HEK293 (cell line): ENCODE results near the gene KLHL36.
A peak's percentile ranks its signal among the peaks of the same experiment; 100 is the strongest.

ENCODE experiments used
- CTCF ChIA-PET: fragments of 350-600 bp; formaldehyde crosslinking; extraction: SDS; loops from one replicate; lab custom pipeline; 2021; ENCODE audit warnings: antibody characterized with exemption; lab: Yijun Ruan, JAX
- POLR2A ChIA-PET: fragments of 300-600 bp; formaldehyde crosslinking; extraction: SDS; loops from one replicate; lab custom pipeline; 2020; ENCODE audit warnings: antibody characterized with exemption, inconsistent platforms; lab: Yijun Ruan, JAX
- H3K27ac ChIP-seq: fragments of 200-500 bp; sonication (Bioruptor generic); 2 replicates; pipeline ENCODE4 v1.5.1; 2014; ENCODE audit warnings: low read depth, low read length, control low read depth, inconsistent platforms; ENCODE audit errors: extremely low read depth
- H3K36me3 ChIP-seq, 2 experiments: fragments of 200-500 bp in 1 of 2; sonication (Bioruptor generic) in 1 of 2; 1 replicate in 1 of 2; 2 replicates in 1 of 2; pipeline ENCODE4 v1.5.1; 2014 to 2017; ENCODE audit warnings: inconsistent platforms in 2 of 2, low read length in 2 of 2; ENCODE audit not compliant: control insufficient read depth in 2 of 2, insufficient read depth in 1 of 2
- H3K4me1 ChIP-seq: fragments of 200-500 bp; sonication (Bioruptor generic); 2 replicates; pipeline ENCODE4 v1.5.1; 2014; ENCODE audit warnings: mild to moderate bottlenecking, low read length, inconsistent platforms; ENCODE audit not compliant: control insufficient read depth, insufficient read depth
- H3K4me3 ChIP-seq: 2 replicates; pipeline ENCODE4 v1.5.1; 2011; ENCODE audit warnings: low read depth, mild to moderate bottlenecking, control low read depth, low read length, moderate library complexity
- H3K9me3 ChIP-seq: fragments of 200-500 bp; sonication (Bioruptor generic); 2 replicates; pipeline ENCODE4 v1.5.1; 2014; ENCODE audit warnings: low read depth, low read length, inconsistent platforms; ENCODE audit not compliant: control insufficient read depth, insufficient read depth
- EGR2 ChIP-seq: fragments of 450-650 bp; formaldehyde crosslinking; IDR thresholded peaks from 2 replicates; pipeline ENCODE4 v1.5.1; 2016; ENCODE audit warnings: low read depth, missing biosample characterization, missing genetic modification characterization
- ELK4 ChIP-seq: IDR thresholded peaks from 2 replicates; pipeline ENCODE4 v1.6.1; 2011; ENCODE audit warnings: mild to moderate bottlenecking, low read depth, low read length, borderline replicate concordance
- GLI2 ChIP-seq: fragments of 450-650 bp; formaldehyde crosslinking; IDR thresholded peaks from 2 replicates; pipeline ENCODE4; 2017; ENCODE audit warnings: missing biosample characterization, missing genetic modification characterization, low read depth, borderline replicate concordance
- OSR2 ChIP-seq: fragments of 450-650 bp; formaldehyde crosslinking; IDR thresholded peaks from 2 replicates; pipeline ENCODE4 v1.5.1; 2016; ENCODE audit warnings: missing biosample characterization, missing genetic modification characterization
- PRDM1 ChIP-seq: fragments of 450-650 bp; formaldehyde crosslinking; IDR thresholded peaks from 2 replicates; pipeline ENCODE4; 2016; ENCODE audit warnings: missing biosample characterization, missing genetic modification characterization
- RBAK ChIP-seq: fragments of 450-650 bp; formaldehyde crosslinking; IDR thresholded peaks from 2 replicates; pipeline ENCODE4 v1.5.1; 2016; ENCODE audit warnings: missing biosample characterization, missing genetic modification characterization
- TSHZ1 ChIP-seq: fragments of 450-650 bp; formaldehyde crosslinking; IDR thresholded peaks from 2 replicates; pipeline ENCODE4 v1.5.1; 2016; ENCODE audit warnings: missing biosample characterization, missing genetic modification characterization, borderline replicate concordance
- ZBTB17 ChIP-seq: fragments of 450-650 bp; formaldehyde crosslinking; IDR thresholded peaks from 2 replicates; pipeline ENCODE4 v1.5.1; 2016; ENCODE audit warnings: missing biosample characterization, missing genetic modification characterization
- ZFHX2 ChIP-seq: fragments of 450-650 bp; formaldehyde crosslinking; conservative IDR thresholded peaks from 2 replicates; pipeline ENCODE4 v1.5.1; 2016; ENCODE audit warnings: missing biosample characterization, missing genetic modification characterization
- ZFP3 ChIP-seq: fragments of 450-650 bp; formaldehyde crosslinking; IDR thresholded peaks from 2 replicates; pipeline ENCODE4 v1.5.1; 2016; ENCODE audit warnings: low read depth, missing biosample characterization, missing genetic modification characterization
- ZNF146 ChIP-seq: fragments of 450-650 bp; formaldehyde crosslinking; IDR thresholded peaks from 2 replicates; pipeline ENCODE4 v1.5.1; 2016; ENCODE audit warnings: missing biosample characterization, missing genetic modification characterization
- ZNF174 ChIP-seq: fragments of 450-650 bp; formaldehyde crosslinking; IDR thresholded peaks from 2 replicates; pipeline ENCODE4 v1.5.0; 2017; ENCODE audit warnings: missing biosample characterization, mild to moderate bottlenecking, missing genetic modification characterization
- ZNF202 ChIP-seq: fragments of 450-650 bp; formaldehyde crosslinking; IDR thresholded peaks from 2 replicates; pipeline ENCODE4 v1.5.1; 2016; ENCODE audit warnings: missing biosample characterization, missing genetic modification characterization, borderline replicate concordance
- ZNF214 ChIP-seq: fragments of 450-650 bp; formaldehyde crosslinking; IDR thresholded peaks from 2 replicates; pipeline ENCODE4 v1.5.1; 2017; ENCODE audit warnings: missing biosample characterization, mild to moderate bottlenecking, missing genetic modification characterization, borderline replicate concordance
- ZNF23 ChIP-seq: fragments of 450-650 bp; formaldehyde crosslinking; IDR thresholded peaks from 2 replicates; pipeline ENCODE4 v1.5.1; 2016; ENCODE audit warnings: missing biosample characterization, missing genetic modification characterization, borderline replicate concordance
- ZNF248 ChIP-seq: fragments of 450-650 bp; formaldehyde crosslinking; IDR thresholded peaks from 2 replicates; pipeline ENCODE4 v1.5.1; 2017; ENCODE audit warnings: missing biosample characterization, missing genetic modification characterization
- ZNF274 ChIP-seq, 2 experiments: fragments of 200-500 bp in 1 of 2; fragments of 450-650 bp in 1 of 2; sonication (Bioruptor generic) in 1 of 2; formaldehyde crosslinking in 1 of 2; IDR thresholded peaks; 2 replicates each; pipeline versions ENCODE4 v1.5.1 to v1.6.1; 2014 to 2016; ENCODE audit warnings: borderline replicate concordance in 1 of 2, inconsistent platforms in 1 of 2, low read length in 1 of 2, missing biosample characterization in 1 of 2, missing genetic modification characterization in 1 of 2
- ZNF292 ChIP-seq: fragments of 450-650 bp; formaldehyde crosslinking; IDR thresholded peaks from 2 replicates; pipeline ENCODE4 v1.5.1; 2016; ENCODE audit warnings: low read depth, missing biosample characterization, missing genetic modification characterization, borderline replicate concordance
- ZNF423 ChIP-seq: fragments of 450-650 bp; formaldehyde crosslinking; IDR thresholded peaks from 2 replicates; pipeline ENCODE4 v1.5.1; 2016; ENCODE audit warnings: missing biosample characterization, missing genetic modification characterization
- ZNF555 ChIP-seq: fragments of 450-650 bp; formaldehyde crosslinking; conservative IDR thresholded peaks from 2 replicates; pipeline ENCODE4 v1.5.1; 2017; ENCODE audit warnings: missing biosample characterization, mild to moderate bottlenecking, missing genetic modification characterization, inconsistent platforms
- ZNF560 ChIP-seq: fragments of 450-650 bp; formaldehyde crosslinking; IDR thresholded peaks from 2 replicates; pipeline ENCODE4 v1.5.1; 2017; ENCODE audit warnings: missing biosample characterization, missing genetic modification characterization, borderline replicate concordance
- ZNF623 ChIP-seq: fragments of 450-650 bp; formaldehyde crosslinking; IDR thresholded peaks from 2 replicates; pipeline ENCODE4 v1.5.1; 2016; ENCODE audit warnings: missing biosample characterization, missing genetic modification characterization
- ZNF658 ChIP-seq: fragments of 450-650 bp; formaldehyde crosslinking; IDR thresholded peaks from 2 replicates; pipeline ENCODE4; 2016; ENCODE audit warnings: missing biosample characterization, missing genetic modification characterization
- ZNF660 ChIP-seq: fragments of 450-650 bp; IDR thresholded peaks from 2 replicates; pipeline ENCODE4 v1.5.1; 2018; ENCODE audit warnings: missing biosample characterization, mild to moderate bottlenecking, missing genetic modification characterization
- ZNF692 ChIP-seq: fragments of 450-650 bp; formaldehyde crosslinking; IDR thresholded peaks from 2 replicates; pipeline ENCODE4 v1.5.1; 2016; ENCODE audit warnings: missing biosample characterization, missing genetic modification characterization
- ZNF701 ChIP-seq: fragments of 450-650 bp; formaldehyde crosslinking; IDR thresholded peaks from 2 replicates; pipeline ENCODE4 v1.5.1; 2016; ENCODE audit warnings: missing biosample characterization, missing genetic modification characterization
- ZNF777 ChIP-seq: fragments of 450-650 bp; formaldehyde crosslinking; IDR thresholded peaks from 2 replicates; pipeline ENCODE4 v1.5.1; 2017; ENCODE audit warnings: missing biosample characterization, missing genetic modification characterization, borderline replicate concordance
- ZSCAN4 ChIP-seq: fragments of 450-650 bp; formaldehyde crosslinking; IDR thresholded peaks from 2 replicates; pipeline ENCODE4 v1.5.1; 2017; ENCODE audit warnings: missing biosample characterization, missing genetic modification characterization

KLHL36 gene

GRCh38 chr16:84677017-84677803 is 28.9 kb downstream of the KLHL36 start:
- Histone ChIP-seq H3K27ac (no peak overlapping the region), H3K4me3 (no peak overlapping the region), H3K4me1 (no peaks in the 10 kb centered on the region), H3K9me3 (no peaks in the 10 kb centered on the region), H3K36me3 (no peaks in the 10 kb centered on the region)
- CTCF ChIA-PET, result interaction anchor here (0.5 to 1.5 kb wide), 5 partner anchors 8 to 171 kb away, joined by 3 to 5 read pairs (median 3); no protein-coding TSS in a partner anchor
- POLR2A ChIA-PET, result interaction anchor here (0.7 kb wide), 1 partner anchor 24 kb away, joined by 3 read pairs; no protein-coding TSS in a partner anchor
- TF ChIP-seq EGR2 (tag by site-specific recombination) (peak; percentile 27; the same call in 1 of the 2 replicates), ZSCAN4 (no peak), ZFHX2 (tag by site-specific recombination) (peak; percentile 34; the same call in 1 of the 2 replicates), ZNF174 (no peak), PRDM1 (tag by site-specific recombination) (no peak), ZBTB17 (tag by site-specific recombination) (no peak), ZNF202 (no peak), ZFP3 (tag by site-specific recombination) (no peak), ZNF560 (tag by site-specific recombination) (no peak), ZNF274 (IDR thresholded peaks at IDR 0.05; ENCODE audit: low read length) (no peak), ZNF274 (tag by site-specific recombination; IDR thresholded peaks at IDR 0.05; ENCODE audit: borderline replicate concordance) (no peak), RBAK (tag by site-specific recombination) (no peak), ZNF692 (tag by site-specific recombination) (no peak), ZNF292 (tag by site-specific recombination) (no peak), ZNF214 (no peak), ZNF146 (tag by site-specific recombination) (no peak), ZNF423 (no peak), ZNF660 (no peak)

- CTCF ChIA-PET, result interaction anchor here (0.9 to 1.5 kb wide), 2 partner anchors 49 to 171 kb away, joined by 3 to 5 read pairs; no protein-coding TSS in a partner anchor
- no peaks in the 10 kb centered on the region for H3K9me3 ChIP-seq
- POLR2A ChIA-PET, result no interaction called here
- no peak overlapping the region for H3K27ac ChIP-seq
- H3K36me3 ChIP-seq, result no peaks in the 10 kb centered on the region
- H3K4me3 ChIP-seq, result no peak overlapping the region
- H3K4me1 ChIP-seq, result no peaks in the 10 kb centered on the region
- TF ChIP-seq TSHZ1 (tag by site-specific recombination) (no peak), GLI2 (tag by site-specific recombination) (no peak), OSR2 (tag by site-specific recombination) (no peak), ZNF623 (tag by site-specific recombination) (no peak), ZNF701 (no peak), ZNF23 (tag by site-specific recombination) (no peak), ELK4 (no peak), ZNF658 (no peak), ZNF555 (no peak), ZNF777 (no peak), ZNF248 (tag by site-specific recombination) (no peak)
Observed at GRCh38 chr16:84677849-84678248, 29.5 kb downstream of the KLHL36 start.
